HepG2 (cell line): ENCODE results near the gene SMARCD1. TPM values are rescaled to one million over a fixed set of nuclear protein-coding genes. Genes with fewer than 3 reads are reported as not detected.

ENCODE experiments used
- ATAC-seq: fragments of 200-7000 bp; cut with Tn5 transposase; 3 replicates; pipeline ENCODE4 v1.9.1; 2020; ENCODE audit warnings: mild to moderate bottlenecking, moderate library complexity
- BruUV-seq: library from RNA; stranded (reverse); fragments of 400-500 nt; replicated peaks from 2 replicates; lab custom pipeline; 2021; lab: Mats Ljungman, UMichigan
- CTCF ChIA-PET: fragments of 300-600 bp; formaldehyde crosslinking; extraction: SDS; loops from one replicate; lab custom pipeline; 2021; ENCODE audit warnings: low total read pairs, inconsistent platforms, low intra/inter-chr PET ratio; lab: Yijun Ruan, JAX
- POLR2A ChIA-PET: fragments of 350-600 bp; sonication (Branson Sonifier 250); formaldehyde crosslinking; loops from one replicate; lab custom pipeline; 2020; ENCODE audit warnings: antibody characterized with exemption, inconsistent platforms; lab: Yijun Ruan, JAX
- DNase-seq: peaks from one replicate; pipeline ENCODE4 v3.0.0-alpha.2; 2015; ENCODE audit warnings: low spot score
- FAIRE-seq: peaks from 3 replicates; lab custom pipeline; 2011; peaks lifted over from hg19 to GRCh38; lab: Jason Lieb, UNC
- H2AFZ ChIP-seq: one replicate; pipeline ENCODE4 v1.6.1; 2011; ENCODE audit warnings: low read length, inconsistent platforms
- H3K27ac ChIP-seq: fragments of 300-600 bp; 3 replicates; pipeline ENCODE4 v1.8.0; 2011; ENCODE audit warnings: mixed run types, mild to moderate bottlenecking, mixed read lengths, low read length, inconsistent platforms; ENCODE audit not compliant: insufficient read depth; ENCODE audit errors: extremely low read length
- H3K27me3 ChIP-seq, 2 experiments: fragments of 200-600 bp in 1 of 2; 2 replicates in 1 of 2; 3 replicates in 1 of 2; pipeline versions ENCODE4 v1.6.0 to v1.8.0; 2011; ENCODE audit warnings: low read length in 2 of 2, mild to moderate bottlenecking in 2 of 2, moderate library complexity in 2 of 2, inconsistent platforms in 1 of 2; ENCODE audit not compliant: insufficient read depth in 2 of 2, control insufficient read depth in 1 of 2
- H3K36me3 ChIP-seq, 2 experiments: fragments of 200-600 bp in 1 of 2; replicated peaks in 1 of 2; 2 replicates in 1 of 2; 3 replicates in 1 of 2; pipeline versions ENCODE4 v1.5.1 to v1.8.0; 2011; ENCODE audit warnings: low read length in 2 of 2, inconsistent platforms in 1 of 2; ENCODE audit not compliant: insufficient read depth in 2 of 2, control insufficient read depth in 1 of 2
- H3K4me1 ChIP-seq: 2 replicates; pipeline ENCODE4 v1.5.1; 2012; ENCODE audit warnings: low read length, inconsistent platforms; ENCODE audit not compliant: insufficient read depth
- H3K4me2 ChIP-seq: 2 replicates; pipeline ENCODE4 v1.6.0; 2011; ENCODE audit warnings: low read depth, low read length, inconsistent platforms
- H3K4me3 ChIP-seq, 3 experiments: fragments of 200-600 bp in 1 of 3; sonication (generic), shearing (Covaris generic) in 1 of 3; replicated peaks in 1 of 3; 2 replicates each; pipeline ENCODE4 v1.5.1; 2011 to 2016; ENCODE audit warnings: low read length in 3 of 3, inconsistent platforms in 2 of 3, low read depth in 2 of 3, mild to moderate bottlenecking in 2 of 3, control low read depth in 1 of 3, mixed read lengths in 1 of 3; ENCODE audit not compliant: insufficient read depth in 1 of 3
- H3K79me2 ChIP-seq: one replicate; pipeline ENCODE4 v1.6.1; 2011; ENCODE audit warnings: low read length, inconsistent platforms; ENCODE audit not compliant: insufficient read depth
- H3K9ac ChIP-seq: 2 replicates; pipeline ENCODE4 v1.6.0; 2011; ENCODE audit warnings: mild to moderate bottlenecking, low read depth, low read length, inconsistent platforms; ENCODE audit not compliant: insufficient read depth
- H3K9me3 ChIP-seq: 2 replicates; pipeline ENCODE4 v1.5.1; 2012; ENCODE audit warnings: mild to moderate bottlenecking, low read length
- H4K20me1 ChIP-seq: 2 replicates; pipeline ENCODE4 v1.6.0; 2011; ENCODE audit warnings: inconsistent platforms, mild to moderate bottlenecking, low read length, moderate library complexity; ENCODE audit not compliant: insufficient read depth
- ETV5 ChIP-seq: IDR thresholded peaks from 2 replicates; pipeline ENCODE4 v1.6.1; 2018; ENCODE audit warnings: missing biosample characterization, missing genetic modification reagents, inconsistent platforms, borderline replicate concordance
- HNF4A ChIP-seq: sonication (generic); formaldehyde crosslinking; IDR thresholded peaks from 2 replicates; pipeline ENCODE4 v1.4.0; 2020; ENCODE audit warnings: missing genetic modification reagents
- HNRNPL ChIP-seq: fragments of 200-400 bp; formaldehyde crosslinking; IDR thresholded peaks from 2 replicates; pipeline ENCODE4 v1.6.1; 2017; ENCODE audit warnings: mild to moderate bottlenecking, low read depth, low read length
- KAT8 ChIP-seq: IDR thresholded peaks from 2 replicates; pipeline ENCODE4 v1.6.1; 2016; ENCODE audit warnings: missing genetic modification reagents, missing compliant biosample characterization
- KDM5B ChIP-seq: sonication (generic); formaldehyde crosslinking; IDR thresholded peaks from 2 replicates; pipeline ENCODE4 v1.4.0; 2020; ENCODE audit warnings: missing genetic modification reagents, mild to moderate bottlenecking, borderline replicate concordance
- LBX2 ChIP-seq: sonication (generic); formaldehyde crosslinking; IDR thresholded peaks from 2 replicates; pipeline ENCODE4 v1.5.0; 2020; ENCODE audit warnings: missing genetic modification reagents, mild to moderate bottlenecking, borderline replicate concordance
- MAFF ChIP-seq: IDR thresholded peaks from 2 replicates; pipeline ENCODE4 v1.6.1; 2011; ENCODE audit warnings: low read depth, low read length, improper control_type of control experiment
- NR2F6 ChIP-seq, 2 experiments: IDR thresholded peaks; 2 replicates each; pipeline ENCODE4 v1.6.1; 2016; ENCODE audit warnings: antibody characterized with exemption in 1 of 2, mild to moderate bottlenecking in 1 of 2
- ONECUT2 ChIP-seq: sonication (generic); formaldehyde crosslinking; IDR thresholded peaks from 2 replicates; pipeline ENCODE4 v1.4.0; 2020; ENCODE audit warnings: missing genetic modification reagents
- PHF21A ChIP-seq: sonication (generic); formaldehyde crosslinking; IDR thresholded peaks from 2 replicates; pipeline ENCODE4 v1.5.0; 2020; ENCODE audit warnings: mild to moderate bottlenecking, missing genetic modification reagents
- RFX5 ChIP-seq: IDR thresholded peaks from 2 replicates; pipeline ENCODE4 v1.6.1; 2011; ENCODE audit warnings: low read depth, low read length, improper control_type of control experiment
- RFXANK ChIP-seq: IDR thresholded peaks from 2 replicates; pipeline ENCODE4 v1.6.1; 2016
- TEAD3 ChIP-seq: optimal IDR thresholded peaks from 2 replicates; pipeline ENCODE3; 2016; ENCODE audit warnings: borderline replicate concordance
- ZFP36L1 ChIP-seq: sonication (generic); formaldehyde crosslinking; IDR thresholded peaks from 2 replicates; pipeline ENCODE4 v1.8.0; 2022; ENCODE audit warnings: mild to moderate bottlenecking, missing genetic modification reagents, moderate library complexity
- ZFP91 ChIP-seq: sonication (generic); formaldehyde crosslinking; IDR thresholded peaks from 2 replicates; pipeline ENCODE4 v1.9.0; 2022; ENCODE audit warnings: missing genetic modification reagents, mild to moderate bottlenecking, borderline replicate concordance
- ZNF124 ChIP-seq: sonication (generic); formaldehyde crosslinking; IDR thresholded peaks from 2 replicates; pipeline ENCODE4 v1.4.0; 2020; ENCODE audit warnings: missing genetic modification reagents
- ZNF263 ChIP-seq: sonication (generic); formaldehyde crosslinking; IDR thresholded peaks from 2 replicates; pipeline ENCODE4 v1.4.0; 2020; ENCODE audit warnings: missing genetic modification reagents
- ZNF788 ChIP-seq: sonication (generic); formaldehyde crosslinking; IDR thresholded peaks from 2 replicates; pipeline ENCODE4 v1.5.0; 2020; ENCODE audit warnings: mild to moderate bottlenecking, missing genetic modification reagents, borderline replicate concordance
- ZNF792 ChIP-seq: IDR thresholded peaks from 2 replicates; pipeline ENCODE4 v1.6.1; 2016
- WGBS: methylation state at CpG from one replicate; pipeline ENCODE4 v1.1.6; 2017; ENCODE audit warnings: low lambda C conversion rate; 5-methylcytosine and 5-hydroxymethylcytosine counted together
- in situ Hi-C: cut with HindIII; loops from 2 replicates; pipeline ENCODE4 v1.10.0; 2017; ENCODE audit warnings: low pct_unique_long_range_greater_than_20kb; ENCODE audit not compliant: extremely low pct_ligation_motif_present
- intact Hi-C: fragments of 100-400 bp; cut with micrococcal nuclease; formaldehyde crosslinking; loops from one replicate; pipeline ENCODE4 v1.10.0; 2022; ENCODE audit not compliant: unreplicated experiment
- polyA plus RNA-seq, 8 experiments: library from polyadenylated mRNA; depleted of rRNA in 3 of 8; stranded (reverse) in 7 of 8; unstranded in 1 of 8; fragments of >200 nt; fragmentation: Illumina TruSeq in 4 of 8; extraction: Trizol in 4 of 8; gene quantifications; 2 replicates each; pipeline versions ENCODE4 v1.2.1 to v1.2.3, GENCODE V29; 2011 to 2016; ENCODE audit warnings: low read depth in 4 of 8, missing spikeins in 1 of 8, mixed read lengths in 1 of 8; ENCODE audit not compliant: insufficient read depth in 1 of 8
- total RNA-seq, 5 experiments: library from RNA; depleted of rRNA; stranded (reverse); fragments of >200 nt; fragmentation: Illumina TruSeq; extraction: Trizol; gene quantifications; 2 replicates each; pipeline ENCODE4 v1.2.3, GENCODE V29; 2016; ENCODE audit warnings: low read depth in 1 of 5
- TF ChIP-seq, protein P1 (sequence below): IDR thresholded peaks from 2 replicates; pipeline ENCODE4 v1.6.1; 2016; ENCODE audit warnings: missing genetic modification reagents, missing compliant biosample characterization

SMARCD1 gene
- total and polyA plus RNA-seq, 2 of the 13 experiments (the other 11 are each of a cell fraction or from before 2014, with no cell fraction given), result 51.7 to 54.6 TPM

- TF ChIP-seq MAFF, result peak; percentile 55; the same call in 1 of the 2 replicates
- TF ChIP-seq, all 625 proteins: peak for 108
Observed at GRCh38 chr12:50110127-50110761, 25.1 kb downstream of the SMARCD1 start (continued).

DNA sequence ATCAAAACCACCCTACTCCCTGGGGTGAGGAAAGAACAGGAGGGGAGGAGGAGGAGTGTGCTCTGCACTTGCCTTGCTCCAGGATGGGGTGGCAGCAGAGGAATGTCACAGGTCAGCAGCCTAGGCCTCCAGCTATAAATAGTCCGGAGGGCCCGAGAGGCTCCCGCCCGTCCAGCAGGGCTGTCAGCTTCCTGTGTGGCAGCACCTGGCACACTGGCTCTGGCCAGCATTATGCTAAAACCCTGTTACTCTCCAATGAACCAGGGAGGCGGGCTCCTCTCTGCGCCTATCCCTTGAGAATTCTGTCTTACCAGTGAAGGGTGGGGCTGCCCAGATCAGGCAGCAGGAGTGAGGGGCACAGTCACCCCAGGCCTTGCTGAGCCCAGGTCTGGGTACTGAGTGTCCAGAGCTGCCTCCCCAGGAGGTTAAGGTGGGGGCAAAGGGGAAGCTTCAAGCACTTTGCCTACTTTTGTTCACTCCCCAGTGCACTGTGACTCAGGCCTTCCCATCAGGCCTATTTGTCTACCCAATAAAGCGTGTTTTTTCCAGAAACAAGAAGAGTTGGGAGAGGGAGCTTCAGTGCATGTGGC, 25.7 kb downstream of the SMARCD1 start:
- Histone ChIP-seq H3K4me3 (peak overlapping the region; percentile 50 to 72 (median 51); a peak in 5 of 6 replicates), H3K36me3 (peaks cover 0 to 1% of the 10 kb centered on the region in 2 experiments; a peak in 1 of 5 replicates), H3K27ac (peak overlapping the region; percentile 95), H3K27me3 (no peaks in the 10 kb centered on the region; a peak in 1 of 5 replicates), H3K9ac (peak overlapping the region; percentile 69), H2AFZ (peak overlapping the region; percentile 59), H3K4me2 (peak overlapping the region; percentile 95), H3K4me1 (peaks cover 60% of the 10 kb centered on the region), H4K20me1 (no peaks in the 10 kb centered on the region), H3K9me3 (no peaks in the 10 kb centered on the region), H3K79me2 (peaks cover 16% of the 10 kb centered on the region)
- FAIRE-seq (peak; percentile 30), ATAC-seq (peak; percentile 62), DNase-seq (peak; percentile 77)
- ChIA-PET POLR2A (interaction anchor here (0.8 to 7.6 kb wide), 18 partner anchors 9 to 980 kb away, joined by 3 to 265 read pairs (median 4); partner anchors contain the start of genes CERS5, GPD1, LIMA1 and NCKAP5L), CTCF (interaction anchor here (1.3 to 1.5 kb wide), 2 partner anchors 22 to 36 kb away, joined by 4 to 7 read pairs; no protein-coding TSS in a partner anchor)
- WGBS, result 14% methylated on average over 3 of the region's 7 CpGs
- BruUV-seq, result no TSS peak
- in situ Hi-C loops, result no loop called here
- intact Hi-C loops, result loop anchor here (1.0 to 2.0 kb wide), 3 partner anchors 10 to 36 kb away; partner anchors contain the start of gene SMARCD1
- TF ChIP-seq NR2F6 (IDR thresholded peaks at IDR 0.05) (no peak), NR2F6 (CRISPR knock-in tag; IDR thresholded peaks at IDR 0.05) (0 out of 2 replicates have a peak, but pooled peaks have one; percentile 50), LBX2 (CRISPR knock-in tag) (no peak), ZNF263 (CRISPR knock-in tag) (peak; percentile 64), KAT8 (CRISPR knock-in tag) (0 out of 2 replicates have a peak, but pooled peaks have one; percentile 18), KDM5B (CRISPR knock-in tag) (0 out of 2 replicates have a peak, but pooled peaks have one; percentile 14), ZFP36L1 (CRISPR knock-in tag) (0 out of 2 replicates have a peak, but pooled peaks have one; percentile 14), ZNF124 (no peak), RFXANK (peak; percentile 61; the same call in 1 of the 2 replicates), ZNF788 (CRISPR knock-in tag) (no peak; the same call in 1 of the 2 replicates), ZFP91 (CRISPR knock-in tag) (peak; percentile 66), RFX5 (peak; percentile 34; the same call in 1 of the 2 replicates), ONECUT2 (CRISPR knock-in tag) (no peak), HNRNPL (peak; percentile 92), PHF21A (CRISPR knock-in tag) (peak; percentile 59; the same call in 1 of the 2 replicates), ETV5 (CRISPR knock-in tag) (peak; percentile 55; the same call in 1 of the 2 replicates), TEAD3 (CRISPR knock-in tag) (peak; percentile 85), HNF4A (CRISPR knock-in tag) (0 out of 2 replicates have a peak, but pooled peaks have one; percentile 1), ZNF792 (CRISPR knock-in tag) (peak; percentile 60; the same call in 1 of the 2 replicates)
- TF ChIP-seq, protein P1, sequence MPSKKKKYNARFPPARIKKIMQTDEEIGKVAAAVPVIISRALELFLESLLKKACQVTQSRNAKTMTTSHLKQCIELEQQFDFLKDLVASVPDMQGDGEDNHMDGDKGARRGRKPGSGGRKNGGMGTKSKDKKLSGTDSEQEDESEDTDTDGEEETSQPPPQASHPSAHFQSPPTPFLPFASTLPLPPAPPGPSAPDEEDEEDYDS, result peak; percentile 78
